Peyer's patch (tissue), 4 donors: Measurements from ENCODE around the gene ARHGAP30.

Experiments used
- POLR2A ChIP-seq, 2 donors: fragments of 450-650 bp; IDR thresholded peaks; one replicate each; pipeline ENCODE4 v1.5.1; 2017; ENCODE audit warnings: antibody characterized with exemption in 2 of 2, mild to moderate bottlenecking in 2 of 2, moderate library complexity in 2 of 2
- TF ChIP-seq, protein P1 (sequence below), 6 experiments: fragments of 450-650 bp in 4 of 6; fragments of 200-600 bp in 2 of 6; sonication (generic) in 1 of 6; IDR thresholded peaks; one replicate each; pipeline ENCODE4 v1.5.1; 2017 to 2019; ENCODE audit warnings: antibody characterized with exemption in 6 of 6, mild to moderate bottlenecking in 3 of 6, moderate library complexity in 1 of 6

DNA sequence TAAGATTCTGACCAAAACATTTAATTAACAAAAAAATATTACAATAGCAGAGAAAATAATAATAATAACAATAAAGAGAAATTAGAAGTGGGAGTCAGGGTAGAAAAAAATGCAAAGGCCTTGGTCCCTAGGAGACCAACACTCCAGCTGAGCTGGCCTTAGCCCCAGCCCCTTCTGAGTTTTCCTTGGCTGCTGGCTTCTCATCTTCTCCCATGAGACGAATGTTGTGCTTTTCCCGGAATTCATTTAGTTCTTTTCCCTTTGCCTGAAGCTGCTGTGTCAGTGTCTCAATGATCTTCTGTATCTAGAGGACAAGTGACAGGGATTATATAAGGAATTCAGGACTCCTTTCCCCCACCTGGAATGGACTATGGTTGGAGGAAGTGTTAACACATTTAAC, 30.9 kb upstream of the ARHGAP30 start:
- TF ChIP-seq, protein P1, sequence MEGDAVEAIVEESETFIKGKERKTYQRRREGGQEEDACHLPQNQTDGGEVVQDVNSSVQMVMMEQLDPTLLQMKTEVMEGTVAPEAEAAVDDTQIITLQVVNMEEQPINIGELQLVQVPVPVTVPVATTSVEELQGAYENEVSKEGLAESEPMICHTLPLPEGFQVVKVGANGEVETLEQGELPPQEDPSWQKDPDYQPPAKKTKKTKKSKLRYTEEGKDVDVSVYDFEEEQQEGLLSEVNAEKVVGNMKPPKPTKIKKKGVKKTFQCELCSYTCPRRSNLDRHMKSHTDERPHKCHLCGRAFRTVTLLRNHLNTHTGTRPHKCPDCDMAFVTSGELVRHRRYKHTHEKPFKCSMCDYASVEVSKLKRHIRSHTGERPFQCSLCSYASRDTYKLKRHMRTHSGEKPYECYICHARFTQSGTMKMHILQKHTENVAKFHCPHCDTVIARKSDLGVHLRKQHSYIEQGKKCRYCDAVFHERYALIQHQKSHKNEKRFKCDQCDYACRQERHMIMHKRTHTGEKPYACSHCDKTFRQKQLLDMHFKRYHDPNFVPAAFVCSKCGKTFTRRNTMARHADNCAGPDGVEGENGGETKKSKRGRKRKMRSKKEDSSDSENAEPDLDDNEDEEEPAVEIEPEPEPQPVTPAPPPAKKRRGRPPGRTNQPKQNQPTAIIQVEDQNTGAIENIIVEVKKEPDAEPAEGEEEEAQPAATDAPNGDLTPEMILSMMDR (IDR thresholded peaks at IDR 0.05): no peak
- TF ChIP-seq POLR2A (IDR thresholded peaks at IDR 0.05): no peak
